ENCODE data around the gene COA1.

DNA sequence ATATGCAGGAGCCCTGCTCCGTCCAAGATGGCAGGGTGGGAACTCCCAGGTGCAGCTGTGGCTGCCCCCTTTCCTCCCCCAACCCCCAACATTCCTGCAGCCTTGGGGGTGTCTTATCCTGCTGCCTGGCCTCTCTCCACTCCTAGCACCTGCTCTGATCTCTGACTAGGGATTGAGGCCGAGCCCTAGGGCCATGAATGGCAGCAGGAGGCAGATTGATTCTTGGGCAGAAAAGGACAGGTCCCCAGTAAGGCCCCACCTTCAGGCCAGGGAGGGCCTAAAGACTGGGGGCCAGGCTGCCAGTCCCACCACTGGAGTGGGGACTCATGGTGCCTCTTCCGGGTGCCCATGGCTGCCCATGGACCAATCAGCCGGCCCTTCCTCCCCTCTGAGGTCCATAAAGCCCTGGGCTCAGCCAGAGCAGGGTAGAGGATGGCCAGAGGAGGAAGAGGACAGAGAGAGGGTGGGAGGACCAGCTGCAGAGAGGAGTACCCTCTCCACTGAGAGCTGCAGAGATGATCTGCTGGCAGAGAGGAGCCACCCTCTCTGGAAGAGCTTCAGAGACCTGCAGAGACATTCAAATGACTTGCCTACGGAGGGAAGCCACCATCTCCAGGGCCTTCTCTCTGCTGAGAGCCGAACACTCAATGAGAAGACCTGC is 8.3 kb upstream of the COA1 start:
- TF ChIP-seq, protein P1, sequence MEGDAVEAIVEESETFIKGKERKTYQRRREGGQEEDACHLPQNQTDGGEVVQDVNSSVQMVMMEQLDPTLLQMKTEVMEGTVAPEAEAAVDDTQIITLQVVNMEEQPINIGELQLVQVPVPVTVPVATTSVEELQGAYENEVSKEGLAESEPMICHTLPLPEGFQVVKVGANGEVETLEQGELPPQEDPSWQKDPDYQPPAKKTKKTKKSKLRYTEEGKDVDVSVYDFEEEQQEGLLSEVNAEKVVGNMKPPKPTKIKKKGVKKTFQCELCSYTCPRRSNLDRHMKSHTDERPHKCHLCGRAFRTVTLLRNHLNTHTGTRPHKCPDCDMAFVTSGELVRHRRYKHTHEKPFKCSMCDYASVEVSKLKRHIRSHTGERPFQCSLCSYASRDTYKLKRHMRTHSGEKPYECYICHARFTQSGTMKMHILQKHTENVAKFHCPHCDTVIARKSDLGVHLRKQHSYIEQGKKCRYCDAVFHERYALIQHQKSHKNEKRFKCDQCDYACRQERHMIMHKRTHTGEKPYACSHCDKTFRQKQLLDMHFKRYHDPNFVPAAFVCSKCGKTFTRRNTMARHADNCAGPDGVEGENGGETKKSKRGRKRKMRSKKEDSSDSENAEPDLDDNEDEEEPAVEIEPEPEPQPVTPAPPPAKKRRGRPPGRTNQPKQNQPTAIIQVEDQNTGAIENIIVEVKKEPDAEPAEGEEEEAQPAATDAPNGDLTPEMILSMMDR (IDR thresholded peaks at IDR 0.05), result no peak
- TF ChIP-seq POLR2A (IDR thresholded peaks at IDR 0.05) (no peak), POLR2AphosphoS5 (IDR thresholded peaks at IDR 0.05) (no peak), EP300 (IDR thresholded peaks at IDR 0.05) (no peak)

All from gastroesophageal sphincter (tissue), 3 donors.